Peyer's patch (tissue), 4 donors: Measurements from ENCODE around the gene APOA4. TPM values are rescaled to one million over a fixed set of nuclear protein-coding genes. Genes with fewer than 3 reads are reported as not detected.
A peak's percentile ranks its signal among the peaks of the same experiment; 100 is the strongest.

Experiments
- DNase-seq, 3 donors: peaks; one replicate each; pipeline ENCODE4 v3.0.0-alpha.2; 2017 to 2019
- H3K27ac ChIP-seq, 4 donors: fragments of 200-600 bp; sonication (generic); one replicate each; pipeline ENCODE4 v1.5.1; 2016 to 2019
- H3K27me3 ChIP-seq, 2 donors: fragments of 200-600 bp; sonication (generic); one replicate each; pipeline ENCODE4 v1.5.1; 2019
- H3K36me3 ChIP-seq, 3 donors: fragments of 200-600 bp; sonication (generic); one replicate each; pipeline ENCODE4 v1.5.1; 2016 to 2019
- H3K4me1 ChIP-seq, 4 donors: fragments of 200-600 bp; sonication (generic); one replicate each; pipeline ENCODE4 v1.5.1; 2016 to 2019
- H3K4me3 ChIP-seq, 4 donors: fragments of 200-600 bp; sonication (generic); 1 replicate in 3 of 4; 2 replicates in 1 of 4; pipeline ENCODE4 v1.5.1; 2016 to 2019; ENCODE audit warnings: mild to moderate bottlenecking in 1 of 4
- H3K9me3 ChIP-seq, 4 donors: fragments of 200-600 bp; sonication (generic); one replicate each; pipeline ENCODE4 v1.5.1; 2016 to 2019; ENCODE audit warnings: mild to moderate bottlenecking in 1 of 4
- POLR2A ChIP-seq, 2 donors: fragments of 450-650 bp; IDR thresholded peaks; one replicate each; pipeline ENCODE4 v1.5.1; 2017; ENCODE audit warnings: antibody characterized with exemption in 2 of 2, mild to moderate bottlenecking in 2 of 2, moderate library complexity in 2 of 2
- total RNA-seq, 4 donors: library from RNA; depleted of rRNA; stranded (reverse); fragments of >200 nt; gene quantifications; one replicate each; pipeline ENCODE4 v1.1.0, GENCODE V29; 2016
- TF ChIP-seq, protein P1 (sequence below), 6 experiments: fragments of 450-650 bp in 4 of 6; fragments of 200-600 bp in 2 of 6; sonication (generic) in 1 of 6; IDR thresholded peaks; one replicate each; pipeline ENCODE4 v1.5.1; 2017 to 2019; ENCODE audit warnings: antibody characterized with exemption in 6 of 6, mild to moderate bottlenecking in 3 of 6, moderate library complexity in 1 of 6

APOA4 gene
- total RNA-seq, 4 donors from 2014 or later: 107 to 10,211 (median 6,146) TPM

DNA sequence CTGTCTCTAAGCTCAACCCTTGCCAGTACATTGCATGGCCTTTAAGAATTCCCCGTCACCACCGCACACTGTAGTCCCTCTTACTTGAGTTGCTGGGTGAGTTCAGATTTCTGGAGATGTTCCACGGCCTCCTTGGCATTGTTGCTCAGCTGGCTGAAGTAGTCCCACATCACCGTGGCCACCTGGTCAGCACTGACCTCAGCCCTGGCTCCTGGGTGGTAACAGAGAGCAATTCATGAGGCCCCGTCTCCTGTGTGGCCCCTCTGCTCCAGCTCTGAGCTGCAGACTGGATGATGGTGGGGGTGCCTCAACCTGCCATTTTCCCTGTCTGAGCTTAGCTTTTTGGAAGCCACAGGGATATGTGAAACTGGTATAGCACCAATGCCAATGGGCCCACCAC is 529 bp downstream of the APOA4 start:
- peak overlapping the region in 2 of 4 donors; percentile 41 to 55 for H3K4me3 ChIP-seq
- H3K36me3 ChIP-seq: peaks cover 0 to 5% (median 0%) of the 10 kb centered on the region in 3 donors
- peak overlapping the region in 3 of 4 donors; percentile 43 to 83 (median 78) for H3K27ac ChIP-seq
- no peaks in the 10 kb centered on the region for H3K27me3 ChIP-seq
- no peak for TF ChIP-seq POLR2A (IDR thresholded peaks at IDR 0.05)
- TF ChIP-seq, protein P1, sequence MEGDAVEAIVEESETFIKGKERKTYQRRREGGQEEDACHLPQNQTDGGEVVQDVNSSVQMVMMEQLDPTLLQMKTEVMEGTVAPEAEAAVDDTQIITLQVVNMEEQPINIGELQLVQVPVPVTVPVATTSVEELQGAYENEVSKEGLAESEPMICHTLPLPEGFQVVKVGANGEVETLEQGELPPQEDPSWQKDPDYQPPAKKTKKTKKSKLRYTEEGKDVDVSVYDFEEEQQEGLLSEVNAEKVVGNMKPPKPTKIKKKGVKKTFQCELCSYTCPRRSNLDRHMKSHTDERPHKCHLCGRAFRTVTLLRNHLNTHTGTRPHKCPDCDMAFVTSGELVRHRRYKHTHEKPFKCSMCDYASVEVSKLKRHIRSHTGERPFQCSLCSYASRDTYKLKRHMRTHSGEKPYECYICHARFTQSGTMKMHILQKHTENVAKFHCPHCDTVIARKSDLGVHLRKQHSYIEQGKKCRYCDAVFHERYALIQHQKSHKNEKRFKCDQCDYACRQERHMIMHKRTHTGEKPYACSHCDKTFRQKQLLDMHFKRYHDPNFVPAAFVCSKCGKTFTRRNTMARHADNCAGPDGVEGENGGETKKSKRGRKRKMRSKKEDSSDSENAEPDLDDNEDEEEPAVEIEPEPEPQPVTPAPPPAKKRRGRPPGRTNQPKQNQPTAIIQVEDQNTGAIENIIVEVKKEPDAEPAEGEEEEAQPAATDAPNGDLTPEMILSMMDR (IDR thresholded peaks at IDR 0.05): no peak
- DNase-seq: no peak
- H3K4me1 ChIP-seq: no peaks in the 10 kb centered on the region
- H3K9me3 ChIP-seq: no peaks in the 10 kb centered on the region

DNA sequence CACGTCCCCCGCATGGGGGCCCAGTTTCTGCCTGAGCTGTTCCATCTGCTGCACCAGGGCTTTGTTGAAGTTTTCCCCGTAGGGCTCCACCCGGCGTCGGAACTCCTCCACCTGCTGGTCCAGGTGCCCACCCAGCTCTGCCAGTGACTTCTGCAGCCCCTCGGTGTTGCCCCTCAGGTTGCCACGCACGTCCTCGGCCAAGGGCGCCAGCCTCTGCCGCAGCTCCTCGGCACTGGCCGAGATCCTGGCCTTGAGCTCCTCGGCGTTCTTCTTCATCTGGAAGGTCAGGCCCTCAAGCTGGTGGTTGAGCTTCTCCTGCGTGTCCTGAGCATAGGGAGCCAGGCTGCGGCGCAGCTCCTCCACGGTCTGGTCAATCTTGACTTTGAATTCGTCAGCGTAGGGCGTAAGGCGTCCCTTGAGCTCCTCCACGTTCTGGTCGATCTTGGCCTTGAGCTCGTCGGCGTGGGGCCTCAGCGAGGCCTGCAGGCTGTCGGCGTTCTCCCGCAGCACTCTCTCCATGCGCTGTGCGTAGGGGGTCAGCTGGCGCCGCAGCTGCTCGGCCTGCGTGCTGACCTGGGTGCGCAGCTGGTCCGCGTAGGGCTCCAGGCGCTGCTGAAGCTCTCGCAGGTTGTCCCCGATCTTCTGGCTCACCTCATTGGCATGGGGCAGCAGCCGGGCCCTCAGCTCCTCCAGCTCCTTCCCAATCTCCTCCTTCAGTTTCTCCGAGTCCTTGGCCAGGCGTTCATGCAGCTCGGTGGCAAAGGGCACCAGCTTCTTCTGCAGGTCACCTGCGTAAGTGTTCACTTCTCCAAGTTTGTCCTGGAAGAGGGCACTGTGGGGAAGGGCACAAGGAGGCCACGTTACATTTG is 1.8 kb downstream of the APOA4 start:
- peaks cover 0 to 5% (median 0%) of the 10 kb centered on the region in 3 donors for H3K36me3 ChIP-seq
- peak overlapping the region in 2 of 4 donors; percentile 78 to 83 for H3K27ac ChIP-seq
- H3K4me1 ChIP-seq: no peaks in the 10 kb centered on the region
- H3K9me3 ChIP-seq: no peaks in the 10 kb centered on the region
- TF ChIP-seq POLR2A (IDR thresholded peaks at IDR 0.05): no peak
- TF ChIP-seq, protein P1 (IDR thresholded peaks at IDR 0.05): no peak
- H3K27me3 ChIP-seq: no peaks in the 10 kb centered on the region
- H3K4me3 ChIP-seq: peak overlapping the region in 2 of 4 donors; percentile 41 to 55
- no peak for DNase-seq

DNA sequence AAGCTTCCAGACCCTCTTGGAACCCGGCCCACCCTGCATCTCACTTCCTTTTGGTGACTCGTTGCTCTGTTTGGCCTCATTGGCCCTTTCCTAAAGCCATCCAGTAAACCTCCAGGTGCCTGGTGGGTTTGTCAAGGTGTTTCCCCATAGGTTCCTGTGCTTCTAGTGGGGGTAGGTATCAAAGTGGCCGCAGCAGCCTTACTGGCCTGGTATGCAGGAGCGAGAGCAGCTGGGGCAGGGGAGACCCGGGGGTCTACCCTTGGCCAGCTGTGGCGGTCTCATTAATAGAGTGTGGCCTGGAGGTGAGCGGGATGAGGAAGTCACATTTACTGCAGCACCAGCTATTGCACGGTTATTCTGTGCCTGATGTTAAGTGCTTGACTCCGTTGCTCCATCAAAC is 4.1 kb downstream of the APOA4 start:
- Histone ChIP-seq H3K9me3 (no peaks in the 10 kb centered on the region), H3K4me1 (no peaks in the 10 kb centered on the region), H3K4me3 (peak overlapping the region in 1 of 4 donors; percentile 55), H3K27me3 (no peaks in the 10 kb centered on the region), H3K36me3 (peaks cover 0 to 5% (median 0%) of the 10 kb centered on the region in 3 donors), H3K27ac (peak overlapping the region in 1 of 4 donors; percentile 83)
- DNase-seq: no peak
- TF ChIP-seq, protein P1 (IDR thresholded peaks at IDR 0.05): no peak
- TF ChIP-seq POLR2A (IDR thresholded peaks at IDR 0.05): no peak

DNA sequence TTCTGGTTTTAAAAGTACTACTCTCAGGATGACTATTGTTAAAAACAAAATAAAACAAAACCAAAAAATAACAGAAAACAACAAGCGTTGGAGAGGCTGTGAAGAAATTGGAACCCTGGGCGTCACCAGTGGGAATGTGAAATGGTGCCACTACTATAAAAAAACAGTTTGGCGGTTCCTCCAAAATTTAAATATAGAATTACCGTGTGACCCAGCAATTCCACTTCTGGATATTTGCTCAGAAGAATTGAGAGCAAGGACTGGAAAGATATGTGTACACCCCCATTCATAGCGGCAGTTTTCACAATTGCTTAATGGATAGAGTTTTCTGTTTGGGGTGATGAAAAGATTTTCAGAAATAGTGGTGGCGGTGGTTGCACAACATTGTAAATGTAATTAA is 8.6 kb downstream of the APOA4 start:
- no peak for DNase-seq
- peak overlapping the region in 2 of 4 donors; percentile 63 to 90 for H3K27ac ChIP-seq
- no peak overlapping the region for H3K4me3 ChIP-seq
- H3K9me3 ChIP-seq: no peaks in the 10 kb centered on the region
- no peaks in the 10 kb centered on the region for H3K4me1 ChIP-seq
- H3K36me3 ChIP-seq: no peaks in the 10 kb centered on the region
- H3K27me3 ChIP-seq: no peaks in the 10 kb centered on the region
- TF ChIP-seq, protein P1 (IDR thresholded peaks at IDR 0.05): no peak
- TF ChIP-seq POLR2A (IDR thresholded peaks at IDR 0.05): no peak

DNA sequence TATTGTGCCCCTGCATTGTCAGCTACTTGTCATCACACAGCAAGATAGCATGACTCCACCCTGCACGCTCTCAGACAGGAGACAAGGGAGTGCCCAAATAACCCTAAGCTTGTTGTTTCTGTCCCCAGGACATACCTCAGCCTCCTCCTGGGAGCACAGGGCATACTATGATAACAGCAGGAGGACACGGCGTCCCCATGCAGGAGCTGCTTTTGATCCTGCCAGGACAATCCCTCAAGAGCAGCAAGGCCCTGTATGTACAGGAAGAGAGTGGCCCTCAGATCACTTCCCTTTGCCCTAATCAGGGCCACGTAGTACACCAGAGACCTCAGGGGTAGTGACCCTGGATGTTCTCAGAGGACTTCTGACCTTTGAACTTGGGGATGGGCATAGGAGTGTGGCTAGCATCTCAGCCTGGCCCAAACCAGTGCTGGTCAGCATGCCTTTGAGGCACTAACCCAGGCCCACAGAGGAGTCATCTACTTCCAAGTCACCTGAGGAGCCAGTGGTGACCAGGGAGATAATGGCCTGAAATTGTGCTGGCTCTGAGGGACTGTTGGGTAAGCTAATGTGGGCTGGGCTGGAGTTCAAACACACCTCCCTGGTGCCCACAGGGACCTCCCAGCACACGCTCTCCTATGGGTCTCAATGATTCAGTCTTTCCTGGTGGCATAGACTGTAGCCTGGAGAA is 9.2 kb downstream of the APOA4 start:
- TF ChIP-seq, protein P1 (IDR thresholded peaks at IDR 0.05): peak in 2 of 6 experiments; percentile 14 to 22
- TF ChIP-seq POLR2A (IDR thresholded peaks at IDR 0.05): peak; percentile 22 to 70
- peak in 2 of 3 donors; percentile 78 to 83 for DNase-seq
- H3K9me3 ChIP-seq: no peaks in the 10 kb centered on the region
- H3K4me3 ChIP-seq: no peak overlapping the region
- no peaks in the 10 kb centered on the region for H3K4me1 ChIP-seq
- H3K27ac ChIP-seq: peak overlapping the region in 2 of 4 donors; percentile 73 to 90
- H3K36me3 ChIP-seq: no peaks in the 10 kb centered on the region
- no peaks in the 10 kb centered on the region for H3K27me3 ChIP-seq
